GM12878 (cell line): ENCODE results near the gene METTL15.

Source experiments
- ATF7 ChIP-seq: fragments of 450-650 bp; IDR thresholded peaks from 2 replicates; pipeline ENCODE4 v1.6.1; 2016; ENCODE audit warnings: low read depth, mild to moderate bottlenecking
- CBX5 ChIP-seq: sonication (generic); IDR thresholded peaks from 2 replicates; pipeline ENCODE4 v1.6.1; 2016; ENCODE audit warnings: low read depth, moderate library complexity, mild to moderate bottlenecking, inconsistent platforms
- CREB1 ChIP-seq: IDR thresholded peaks from 2 replicates; pipeline ENCODE4 v1.6.1; 2012; ENCODE audit warnings: low read depth, mild to moderate bottlenecking, inconsistent platforms
- ESRRA ChIP-seq: IDR thresholded peaks from 2 replicates; pipeline ENCODE4 v1.6.1; 2012; ENCODE audit warnings: mild to moderate bottlenecking, low read length, improper control_type of control experiment
- NFIC ChIP-seq: IDR thresholded peaks from 2 replicates; pipeline ENCODE4 v1.6.1; 2012; ENCODE audit warnings: low read depth, mild to moderate bottlenecking, inconsistent platforms, low read length, moderate library complexity
- NR2C2 ChIP-seq: IDR thresholded peaks from 2 replicates; pipeline ENCODE4 v1.6.1; 2011; ENCODE audit warnings: borderline replicate concordance, low read depth; ENCODE audit not compliant: control insufficient read depth, insufficient read length
- NRF1 ChIP-seq: conservative IDR thresholded peaks from 2 replicates; pipeline ENCODE4 v1.6.1; 2011; ENCODE audit warnings: mild to moderate bottlenecking, low read depth, low read length, improper control_type of control experiment
- POLR2A ChIP-seq: IDR thresholded peaks from 2 replicates; pipeline ENCODE4 v1.6.1; 2011; ENCODE audit warnings: low read depth, mild to moderate bottlenecking, low read length
- TCF3 ChIP-seq: IDR thresholded peaks from 2 replicates; pipeline ENCODE4 v1.6.1; 2012; ENCODE audit warnings: low read depth, mild to moderate bottlenecking, low read length, borderline replicate concordance; ENCODE audit not compliant: insufficient read depth
- TF ChIP-seq, protein P1 (sequence below), 3 experiments: IDR thresholded peaks in 2 of 3; conservative IDR thresholded peaks in 1 of 3; 2 replicates each; pipeline ENCODE4 v1.5.1; 2011; ENCODE audit warnings: low read depth in 3 of 3, low read length in 3 of 3, mild to moderate bottlenecking in 3 of 3, control low read depth in 2 of 3, moderate library complexity in 2 of 3, inconsistent platforms in 1 of 3, mixed read lengths in 1 of 3; ENCODE audit not compliant: control insufficient read depth in 2 of 3, insufficient read depth in 1 of 3; ENCODE audit errors: extremely low read depth in 1 of 3
- TF ChIP-seq, protein P2 (sequence below): IDR thresholded peaks from 2 replicates; pipeline ENCODE4 v1.6.1; 2011; ENCODE audit warnings: low read depth, low read length, improper control_type of control experiment, borderline replicate concordance

DNA sequence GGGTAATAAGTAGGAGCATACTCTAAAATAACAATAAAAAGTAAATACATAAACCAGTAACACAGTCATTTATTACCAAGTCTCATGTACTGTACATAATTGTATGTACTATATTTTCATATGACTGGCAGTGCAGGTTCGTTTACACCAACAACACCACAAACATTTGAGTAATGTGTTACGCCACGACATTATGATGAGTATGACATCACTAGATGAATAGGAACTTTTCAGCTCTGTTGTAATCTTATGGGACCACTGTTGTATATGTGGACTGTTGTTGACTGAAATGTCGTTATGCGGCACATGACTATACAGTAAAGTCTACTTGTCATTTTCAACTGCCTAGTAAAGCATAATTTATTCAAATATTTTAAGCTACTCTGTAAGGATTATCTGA is 18.8 kb upstream of the METTL15 start:
- no peak for TF ChIP-seq NRF1
- TF ChIP-seq, protein P1, sequence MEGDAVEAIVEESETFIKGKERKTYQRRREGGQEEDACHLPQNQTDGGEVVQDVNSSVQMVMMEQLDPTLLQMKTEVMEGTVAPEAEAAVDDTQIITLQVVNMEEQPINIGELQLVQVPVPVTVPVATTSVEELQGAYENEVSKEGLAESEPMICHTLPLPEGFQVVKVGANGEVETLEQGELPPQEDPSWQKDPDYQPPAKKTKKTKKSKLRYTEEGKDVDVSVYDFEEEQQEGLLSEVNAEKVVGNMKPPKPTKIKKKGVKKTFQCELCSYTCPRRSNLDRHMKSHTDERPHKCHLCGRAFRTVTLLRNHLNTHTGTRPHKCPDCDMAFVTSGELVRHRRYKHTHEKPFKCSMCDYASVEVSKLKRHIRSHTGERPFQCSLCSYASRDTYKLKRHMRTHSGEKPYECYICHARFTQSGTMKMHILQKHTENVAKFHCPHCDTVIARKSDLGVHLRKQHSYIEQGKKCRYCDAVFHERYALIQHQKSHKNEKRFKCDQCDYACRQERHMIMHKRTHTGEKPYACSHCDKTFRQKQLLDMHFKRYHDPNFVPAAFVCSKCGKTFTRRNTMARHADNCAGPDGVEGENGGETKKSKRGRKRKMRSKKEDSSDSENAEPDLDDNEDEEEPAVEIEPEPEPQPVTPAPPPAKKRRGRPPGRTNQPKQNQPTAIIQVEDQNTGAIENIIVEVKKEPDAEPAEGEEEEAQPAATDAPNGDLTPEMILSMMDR (IDR thresholded peaks at IDR 0.05 in 2 of 3, conservative IDR thresholded peaks at IDR 0.05 in 1 of 3; ENCODE audit: control insufficient read depth in 2 of 3, extremely low read depth in 1 of 3, insufficient read depth in 1 of 3, low read depth in 3 of 3, low read length in 3 of 3) = no peak
- no peak for TF ChIP-seq POLR2A
- no peak for TF ChIP-seq TCF3
- TF ChIP-seq, protein P2, sequence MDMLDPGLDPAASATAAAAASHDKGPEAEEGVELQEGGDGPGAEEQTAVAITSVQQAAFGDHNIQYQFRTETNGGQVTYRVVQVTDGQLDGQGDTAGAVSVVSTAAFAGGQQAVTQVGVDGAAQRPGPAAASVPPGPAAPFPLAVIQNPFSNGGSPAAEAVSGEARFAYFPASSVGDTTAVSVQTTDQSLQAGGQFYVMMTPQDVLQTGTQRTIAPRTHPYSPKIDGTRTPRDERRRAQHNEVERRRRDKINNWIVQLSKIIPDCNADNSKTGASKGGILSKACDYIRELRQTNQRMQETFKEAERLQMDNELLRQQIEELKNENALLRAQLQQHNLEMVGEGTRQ = no peak
- no peak for TF ChIP-seq CREB1
- TF ChIP-seq ATF7 = no peak
- TF ChIP-seq CBX5 = no peak
- TF ChIP-seq NFIC = no peak
- no peak for TF ChIP-seq ESRRA
- no peak for TF ChIP-seq NR2C2
